ENCODE measurements around the gene MRPS14. TPM values are rescaled to one million over a fixed set of nuclear protein-coding genes. Genes with fewer than 3 reads are reported as not detected.
"Not testable (repeated sequence)": the region's sequence is repeated elsewhere in the genome, so short reads cannot be mapped to it uniquely, and the experiment has no call there.

MRPS14 gene
- total RNA-seq, 2 donors from 2014 or later: 13.4 to 16.2 TPM

GRCh38 chr1:175043824-175044223 lies 20.6 kb upstream of the MRPS14 start:
- Mint-ChIP-seq H3K27me3 (peaks cover 48% of the 10 kb centered on the region), H3K4me3 (no peak overlapping the region), H3K27ac (no peak overlapping the region), H3K36me3 (ENCODE audit: low read depth) (peaks cover 6% of the 10 kb centered on the region), H3K4me1 (no peaks in the 10 kb centered on the region)
- DNase-seq (no peak), ATAC-seq (no peak)
- H3K9me3 ChIP-seq (ENCODE audit: control insufficient read depth, low read length, poor library complexity, severe bottlenecking): no peaks in the 10 kb centered on the region

- Mint-ChIP-seq H3K4me1 (no peaks in the 10 kb centered on the region), H3K27me3 (peaks cover 41% of the 10 kb centered on the region), H3K27ac (no peak overlapping the region), H3K36me3 (ENCODE audit: low read depth) (peaks cover 4% of the 10 kb centered on the region), H3K4me3 (no peak overlapping the region)
- ATAC-seq: no peak
- DNase-seq: no peak
- H3K9me3 ChIP-seq (ENCODE audit: control insufficient read depth, low read length, poor library complexity, severe bottlenecking): no peaks in the 10 kb centered on the region
Observed at GRCh38 chr1:175042650-175043049, 19.4 kb upstream of the MRPS14 start.

- no peaks in the 10 kb centered on the region for H3K9me3 ChIP-seq (ENCODE audit: control insufficient read depth, low read length, poor library complexity, severe bottlenecking)
- no peaks in the 10 kb centered on the region for H3K4me1 Mint-ChIP-seq
- H3K27me3 Mint-ChIP-seq: peaks cover 35% of the 10 kb centered on the region
- DNase-seq: no peak
- H3K4me3 Mint-ChIP-seq: no peak overlapping the region
- no peak overlapping the region for H3K27ac Mint-ChIP-seq
- ATAC-seq: no peak
- peaks cover 3% of the 10 kb centered on the region for H3K36me3 Mint-ChIP-seq (ENCODE audit: low read depth)
Observed at GRCh38 chr1:175040324-175040879, 17.2 kb upstream of the MRPS14 start.

- Mint-ChIP-seq H3K4me3 (no peak overlapping the region), H3K4me1 (no peaks in the 10 kb centered on the region), H3K27me3 (peaks cover 20% of the 10 kb centered on the region), H3K36me3 (ENCODE audit: low read depth) (no peaks in the 10 kb centered on the region), H3K27ac (no peak overlapping the region)
- no peaks in the 10 kb centered on the region for H3K9me3 ChIP-seq (ENCODE audit: control insufficient read depth, low read length, poor library complexity, severe bottlenecking)
- no peak for ATAC-seq
- no peak for DNase-seq
Observed at GRCh38 chr1:175037416-175037815, 14.2 kb upstream of the MRPS14 start.

GRCh38 chr1:175036476-175036875 lies 13.3 kb upstream of the MRPS14 start:
- H3K9me3 ChIP-seq (ENCODE audit: control insufficient read depth, low read length, poor library complexity, severe bottlenecking): no peaks in the 10 kb centered on the region
- H3K4me3 Mint-ChIP-seq: no peak overlapping the region
- no peak for ATAC-seq
- no peak for DNase-seq
- peaks cover 17% of the 10 kb centered on the region for H3K27me3 Mint-ChIP-seq
- H3K4me1 Mint-ChIP-seq: no peaks in the 10 kb centered on the region
- no peaks in the 10 kb centered on the region for H3K36me3 Mint-ChIP-seq (ENCODE audit: low read depth)
- no peak overlapping the region for H3K27ac Mint-ChIP-seq

GRCh38 chr1:175035865-175036264 lies 12.6 kb upstream of the MRPS14 start:
- Mint-ChIP-seq H3K27me3 (peaks cover 17% of the 10 kb centered on the region), H3K36me3 (ENCODE audit: low read depth) (no peaks in the 10 kb centered on the region), H3K4me1 (no peaks in the 10 kb centered on the region), H3K27ac (no peak overlapping the region), H3K4me3 (no peak overlapping the region)
- DNase-seq: no peak
- no peak for ATAC-seq
- no peaks in the 10 kb centered on the region for H3K9me3 ChIP-seq (ENCODE audit: control insufficient read depth, low read length, poor library complexity, severe bottlenecking)

GRCh38 chr1:175034775-175035174 lies 11.6 kb upstream of the MRPS14 start:
- no peaks in the 10 kb centered on the region for H3K36me3 Mint-ChIP-seq (ENCODE audit: low read depth)
- ATAC-seq: no peak

GRCh38 chr1:175033953-175034352 lies 10.7 kb upstream of the MRPS14 start:
- no peak for ATAC-seq
- no peak overlapping the region for H3K27ac Mint-ChIP-seq
- no peaks in the 10 kb centered on the region for H3K9me3 ChIP-seq (ENCODE audit: control insufficient read depth, low read length, poor library complexity, severe bottlenecking)
- no peaks in the 10 kb centered on the region for H3K36me3 Mint-ChIP-seq (ENCODE audit: low read depth)
- H3K4me1 Mint-ChIP-seq: peaks cover 5% of the 10 kb centered on the region
- no peak for DNase-seq
- peaks cover 13% of the 10 kb centered on the region for H3K27me3 Mint-ChIP-seq
- H3K4me3 Mint-ChIP-seq: no peak overlapping the region

More at GRCh38 chr1:175034775-175035174, 11.6 kb upstream of the MRPS14 start:
- H3K4me1 Mint-ChIP-seq: peaks cover under 1% of the 10 kb centered on the region
- H3K27ac Mint-ChIP-seq: no peak overlapping the region
- DNase-seq: no peak
- H3K27me3 Mint-ChIP-seq: peaks cover 17% of the 10 kb centered on the region
- no peaks in the 10 kb centered on the region for H3K9me3 ChIP-seq (ENCODE audit: control insufficient read depth, low read length, poor library complexity, severe bottlenecking)
- no peak overlapping the region for H3K4me3 Mint-ChIP-seq

GRCh38 chr1:175024773-175025172 lies 1.5 kb upstream of the MRPS14 start:
- no peaks in the 10 kb centered on the region for H3K9me3 ChIP-seq (ENCODE audit: control insufficient read depth, low read length, poor library complexity, severe bottlenecking)
- ATAC-seq (no peak), DNase-seq (no peak)
- peaks cover 6% of the 10 kb centered on the region for H3K36me3 Mint-ChIP-seq (ENCODE audit: low read depth)
- peak overlapping the region; percentile 100 for H3K27ac Mint-ChIP-seq
- no peaks in the 10 kb centered on the region for H3K27me3 Mint-ChIP-seq
- peak overlapping the region; percentile 39 for H3K4me3 Mint-ChIP-seq
- H3K4me1 Mint-ChIP-seq: peaks cover 30% of the 10 kb centered on the region

- ATAC-seq; H3K9me3 ChIP-seq (ENCODE audit: control insufficient read depth, low read length, poor library complexity, severe bottlenecking); H3K36me3 Mint-ChIP-seq (ENCODE audit: low read depth); H3K27me3 Mint-ChIP-seq; DNase-seq: not testable (repeated sequence)
- peaks cover 26% of the 10 kb centered on the region for H3K4me1 Mint-ChIP-seq
- peak overlapping the region; percentile 100 for H3K27ac Mint-ChIP-seq
- peak overlapping the region; percentile 100 for H3K4me3 Mint-ChIP-seq
Observed at GRCh38 chr1:175023922-175024242, 657 bp upstream of the MRPS14 start.

- ATAC-seq: no peak
- no peak overlapping the region for H3K27ac Mint-ChIP-seq
- peaks cover 10% of the 10 kb centered on the region for H3K36me3 Mint-ChIP-seq (ENCODE audit: low read depth)
- H3K27me3 Mint-ChIP-seq: no peaks in the 10 kb centered on the region
- peaks cover 37% of the 10 kb centered on the region for H3K4me1 Mint-ChIP-seq
- H3K4me3 Mint-ChIP-seq: no peak overlapping the region
- H3K9me3 ChIP-seq (ENCODE audit: control insufficient read depth, low read length, poor library complexity, severe bottlenecking): no peaks in the 10 kb centered on the region
- DNase-seq: no peak
Observed at GRCh38 chr1:175019524-175019923, 3.7 kb downstream of the MRPS14 start.

GRCh38 chr1:175015243-175015642 lies 8.0 kb downstream of the MRPS14 start:
- no peak overlapping the region for H3K27ac Mint-ChIP-seq
- DNase-seq (no peak), ATAC-seq (no peak)
- H3K4me3 Mint-ChIP-seq: no peak overlapping the region
- H3K9me3 ChIP-seq (ENCODE audit: control insufficient read depth, low read length, poor library complexity, severe bottlenecking): no peaks in the 10 kb centered on the region
- H3K36me3 Mint-ChIP-seq (ENCODE audit: low read depth): peaks cover 14% of the 10 kb centered on the region
- H3K27me3 Mint-ChIP-seq: no peaks in the 10 kb centered on the region
- peaks cover 17% of the 10 kb centered on the region for H3K4me1 Mint-ChIP-seq

- Mint-ChIP-seq H3K4me1 (peaks cover 21% of the 10 kb centered on the region), H3K27ac (peak overlapping the region; percentile 54), H3K4me3 (no peak overlapping the region), H3K27me3 (no peaks in the 10 kb centered on the region), H3K36me3 (ENCODE audit: low read depth) (peaks cover 18% of the 10 kb centered on the region)
- ATAC-seq (no peak), DNase-seq (no peak)
- H3K9me3 ChIP-seq (ENCODE audit: control insufficient read depth, low read length, poor library complexity, severe bottlenecking): no peaks in the 10 kb centered on the region
Observed at GRCh38 chr1:175013445-175013844, 9.8 kb downstream of the MRPS14 start.

GRCh38 chr1:175009532-175009931 lies 13.7 kb downstream of the MRPS14 start:
- Mint-ChIP-seq H3K4me1 (peaks cover 17% of the 10 kb centered on the region), H3K4me3 (no peak overlapping the region), H3K27ac (peak overlapping the region; percentile 59), H3K27me3 (no peaks in the 10 kb centered on the region), H3K36me3 (ENCODE audit: low read depth) (peaks cover 21% of the 10 kb centered on the region)
- no peak for ATAC-seq
- no peak for DNase-seq
- H3K9me3 ChIP-seq (ENCODE audit: control insufficient read depth, low read length, poor library complexity, severe bottlenecking): no peaks in the 10 kb centered on the region

All from T-helper 17 cell (primary cell).